ENCODE results near the gene CHD5. TPM values are rescaled to one million over a fixed set of nuclear protein-coding genes. Genes with fewer than 3 reads are reported as not detected.

CHD5 gene
- polyA plus RNA-seq, 1 donor (not counting 4 experiments of a cell fraction or from before 2014, with no cell fraction given) = 0.07 TPM

DNA sequence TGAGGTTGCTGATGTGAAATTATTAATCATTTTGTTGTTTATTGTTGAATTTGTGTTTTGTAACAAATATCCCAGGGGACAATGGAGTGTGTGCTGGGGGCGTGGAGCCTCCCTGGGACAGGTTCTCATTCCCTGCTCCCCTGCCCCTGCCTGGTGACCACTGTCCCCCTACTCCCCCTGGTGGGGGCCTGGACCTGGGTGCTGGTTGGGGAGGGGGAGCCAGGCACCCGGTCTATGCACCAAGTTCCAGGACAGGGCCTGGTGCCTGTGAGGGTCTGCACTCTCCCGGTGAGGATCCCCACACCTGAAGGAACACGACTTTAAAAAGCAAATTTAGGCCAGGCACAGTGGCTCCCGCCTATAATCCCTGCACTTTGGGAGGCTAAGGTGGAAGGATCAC is 42.4 kb downstream of the CHD5 start:
- dilution Hi-C loops (cut with MboI; ENCODE audit: extremely low pct_ligation_motif_present, low sequenced_read_pairs) = no loop called here
- no peaks in the 10 kb centered on the region for H3K36me3 ChIP-seq (ENCODE audit: control insufficient read depth in 2 of 2, extremely low read depth in 1 of 2, insufficient read depth in 2 of 2, low read length in 2 of 2)
- H3K4me1 ChIP-seq (ENCODE audit: control insufficient read depth, extremely low read depth, insufficient read depth, low read length) = no peaks in the 10 kb centered on the region
- no peaks in the 10 kb centered on the region for H3K79me2 ChIP-seq (ENCODE audit: control insufficient read depth, insufficient read depth, low read length)
- H3K4me3 ChIP-seq (ENCODE audit: control insufficient read depth in 2 of 3, extremely low read depth in 1 of 3, insufficient read depth in 2 of 3, low read depth in 1 of 3, low read length in 3 of 3) = no peak overlapping the region
- H3K27me3 ChIP-seq (ENCODE audit: control insufficient read depth, extremely low read depth, insufficient read depth, low read length) = peaks cover 3% of the 10 kb centered on the region
- no peak for FAIRE-seq
- no peak overlapping the region for H3K9ac ChIP-seq (ENCODE audit: control insufficient read depth, extremely low read depth, insufficient read depth, low read length)
- TF ChIP-seq EZH2 (IDR thresholded peaks at IDR 0.05; ENCODE audit: low read length) = no peak
- TF ChIP-seq, protein P1, sequence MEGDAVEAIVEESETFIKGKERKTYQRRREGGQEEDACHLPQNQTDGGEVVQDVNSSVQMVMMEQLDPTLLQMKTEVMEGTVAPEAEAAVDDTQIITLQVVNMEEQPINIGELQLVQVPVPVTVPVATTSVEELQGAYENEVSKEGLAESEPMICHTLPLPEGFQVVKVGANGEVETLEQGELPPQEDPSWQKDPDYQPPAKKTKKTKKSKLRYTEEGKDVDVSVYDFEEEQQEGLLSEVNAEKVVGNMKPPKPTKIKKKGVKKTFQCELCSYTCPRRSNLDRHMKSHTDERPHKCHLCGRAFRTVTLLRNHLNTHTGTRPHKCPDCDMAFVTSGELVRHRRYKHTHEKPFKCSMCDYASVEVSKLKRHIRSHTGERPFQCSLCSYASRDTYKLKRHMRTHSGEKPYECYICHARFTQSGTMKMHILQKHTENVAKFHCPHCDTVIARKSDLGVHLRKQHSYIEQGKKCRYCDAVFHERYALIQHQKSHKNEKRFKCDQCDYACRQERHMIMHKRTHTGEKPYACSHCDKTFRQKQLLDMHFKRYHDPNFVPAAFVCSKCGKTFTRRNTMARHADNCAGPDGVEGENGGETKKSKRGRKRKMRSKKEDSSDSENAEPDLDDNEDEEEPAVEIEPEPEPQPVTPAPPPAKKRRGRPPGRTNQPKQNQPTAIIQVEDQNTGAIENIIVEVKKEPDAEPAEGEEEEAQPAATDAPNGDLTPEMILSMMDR (optimal IDR thresholded peaks at IDR 0.05 in 1 of 3, IDR thresholded peaks at IDR 0.05 in 1 of 3, conservative IDR thresholded peaks at IDR 0.05 in 1 of 3; ENCODE audit: extremely low read depth in 1 of 3, insufficient read depth in 2 of 3, low read length in 3 of 3) = no peak
- H3K9me3 ChIP-seq (ENCODE audit: control insufficient read depth, low read depth, low read length) = no peaks in the 10 kb centered on the region
- no peak for DNase-seq (ENCODE audit: low read depth, low spot score)
- no peak overlapping the region for H2AFZ ChIP-seq (ENCODE audit: control insufficient read depth, low read length)
- no peaks in the 10 kb centered on the region for H3K9me1 ChIP-seq (ENCODE audit: control insufficient read depth, extremely low read depth, insufficient read depth, low read length)
- no peaks in the 10 kb centered on the region for H4K20me1 ChIP-seq (ENCODE audit: control insufficient read depth, extremely low read depth, insufficient read depth, low read length)
- H3K4me2 ChIP-seq (ENCODE audit: control insufficient read depth, extremely low read depth, insufficient read depth, low read depth, low read length) = no peak overlapping the region
- H3K27ac ChIP-seq (ENCODE audit: control insufficient read depth, insufficient read depth, low read length) = no peak overlapping the region

DNA sequence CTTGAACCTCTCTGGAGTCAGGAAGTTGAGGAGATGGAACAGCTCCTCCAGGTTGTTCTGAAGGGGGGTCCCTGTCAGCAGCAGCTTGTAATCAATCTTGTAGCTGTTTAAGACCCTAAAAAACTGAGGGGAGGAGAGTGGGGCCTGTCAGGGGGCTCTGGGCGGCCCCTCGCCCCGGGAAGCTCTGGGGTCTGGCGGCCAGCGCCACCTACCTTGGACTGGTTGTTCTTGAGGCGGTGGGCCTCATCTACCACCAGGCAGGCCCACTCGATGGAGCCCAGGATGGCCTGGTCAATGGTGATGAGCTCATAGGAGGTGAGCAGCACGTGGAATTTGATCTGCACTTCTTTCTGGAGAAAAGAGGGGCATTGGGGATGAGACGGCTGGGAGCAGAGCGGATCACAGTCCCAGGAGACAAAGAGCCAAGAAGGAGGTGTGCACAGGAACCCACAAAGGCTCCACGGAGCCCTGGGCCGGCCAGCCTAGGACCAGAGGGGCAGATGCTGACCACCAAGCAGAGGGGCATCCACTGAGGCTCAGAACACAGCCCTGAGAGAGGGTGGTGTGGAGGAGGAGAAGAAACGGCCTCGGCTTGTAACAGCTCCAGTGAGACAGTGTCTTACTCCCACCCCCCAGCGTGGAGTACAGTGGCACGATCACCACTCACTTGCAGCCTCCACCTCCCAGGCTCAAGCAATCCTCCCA is 43.5 kb downstream of the CHD5 start:
- no peaks in the 10 kb centered on the region for H3K9me1 ChIP-seq (ENCODE audit: control insufficient read depth, extremely low read depth, insufficient read depth, low read length)
- dilution Hi-C loops (cut with MboI; ENCODE audit: extremely low pct_ligation_motif_present, low sequenced_read_pairs) = no loop called here
- H3K4me1 ChIP-seq (ENCODE audit: control insufficient read depth, extremely low read depth, insufficient read depth, low read length) = no peaks in the 10 kb centered on the region
- H3K27ac ChIP-seq (ENCODE audit: control insufficient read depth, insufficient read depth, low read length) = no peak overlapping the region
- no peaks in the 10 kb centered on the region for H3K79me2 ChIP-seq (ENCODE audit: control insufficient read depth, insufficient read depth, low read length)
- H4K20me1 ChIP-seq (ENCODE audit: control insufficient read depth, extremely low read depth, insufficient read depth, low read length) = no peaks in the 10 kb centered on the region
- no peak overlapping the region for H2AFZ ChIP-seq (ENCODE audit: control insufficient read depth, low read length)
- H3K9ac ChIP-seq (ENCODE audit: control insufficient read depth, extremely low read depth, insufficient read depth, low read length) = no peak overlapping the region
- no peaks in the 10 kb centered on the region for H3K36me3 ChIP-seq (ENCODE audit: control insufficient read depth in 2 of 2, extremely low read depth in 1 of 2, insufficient read depth in 2 of 2, low read length in 2 of 2)
- peaks cover 3% of the 10 kb centered on the region for H3K27me3 ChIP-seq (ENCODE audit: control insufficient read depth, extremely low read depth, insufficient read depth, low read length)
- no peaks in the 10 kb centered on the region for H3K9me3 ChIP-seq (ENCODE audit: control insufficient read depth, low read depth, low read length)
- DNase-seq (ENCODE audit: low read depth, low spot score) (no peak), FAIRE-seq (no peak)
- H3K4me2 ChIP-seq (ENCODE audit: control insufficient read depth, extremely low read depth, insufficient read depth, low read depth, low read length) = no peak overlapping the region
- TF ChIP-seq EZH2 (IDR thresholded peaks at IDR 0.05; ENCODE audit: low read length) = no peak
- TF ChIP-seq, protein P1 (optimal IDR thresholded peaks at IDR 0.05 in 1 of 3, IDR thresholded peaks at IDR 0.05 in 1 of 3, conservative IDR thresholded peaks at IDR 0.05 in 1 of 3; ENCODE audit: extremely low read depth in 1 of 3, insufficient read depth in 2 of 3, low read length in 3 of 3) = no peak
- H3K4me3 ChIP-seq (ENCODE audit: control insufficient read depth in 2 of 3, extremely low read depth in 1 of 3, insufficient read depth in 2 of 3, low read depth in 1 of 3, low read length in 3 of 3) = no peak overlapping the region

All from keratinocyte (primary cell).